Pancreas (tissue), 10 donors: ENCODE measurements around the gene JUNB. TPM values are rescaled to one million over a fixed set of nuclear protein-coding genes. Genes with fewer than 3 reads are reported as not detected.
A peak's percentile ranks its signal among the peaks of the same experiment; 100 is the strongest.

Experiments
- ATAC-seq, 4 donors: fragments of 200-7000 bp; cut with Tn5 transposase; one replicate each; pipeline versions ENCODE4 v1.8.0 to v1.9.1; 2020; ENCODE audit warnings: mild to moderate bottlenecking in 4 of 4, moderate library complexity in 4 of 4
- DNase-seq, 6 donors: peaks; one replicate each; pipeline ENCODE4 v3.0.0-alpha.2; 2020
- FAIRE-seq: peaks from 2 replicates; lab custom pipeline; 2012; peaks lifted over from hg19 to GRCh38; lab: Jason Lieb, UNC
- H3K27ac ChIP-seq, 4 donors: fragments of 200-600 bp; sonication (generic); 1 replicate in 3 of 4; 2 replicates in 1 of 4; pipeline versions ENCODE4 v1.5.0 to v1.8.0; 2020
- H3K27me3 ChIP-seq, 4 donors: fragments of 200-600 bp; one replicate each; pipeline ENCODE4 v1.8.0; 2021
- H3K36me3 ChIP-seq, 3 donors: fragments of 200-600 bp; sonication (generic) in 1 of 3; one replicate each; pipeline versions ENCODE4 v1.5.0 to v1.8.0; 2020 to 2021
- H3K4me1 ChIP-seq, 3 donors: fragments of 200-600 bp; one replicate each; pipeline ENCODE4 v1.8.0; 2021
- H3K4me3 ChIP-seq, 4 donors: fragments of 200-600 bp; sonication (generic) in 2 of 4; one replicate each; pipeline versions ENCODE4 v1.5.0 to v1.8.0; 2020 to 2021
- H3K9me3 ChIP-seq, 4 donors: fragments of 200-600 bp; one replicate each; pipeline ENCODE4 v1.8.0; 2021
- CTCF ChIP-seq, 4 donors: fragments of 200-600 bp; sonication (generic) in 3 of 4; IDR thresholded peaks; one replicate each; pipeline versions ENCODE4 v1.5.0 to v1.8.0; 2021; ENCODE audit warnings: antibody characterized with exemption in 4 of 4
- WGBS, 2 donors: extraction: QIAGEN DNeasy Blood & Tissue Kit; methylation state at CpG; one replicate each; pipeline ENCODE4 v1.1.7; 2013; 5-methylcytosine and 5-hydroxymethylcytosine counted together
- intact Hi-C, 3 donors: fragments of 100-400 bp; cut with DNase I; formaldehyde crosslinking; loops; one replicate each; pipeline versions ENCODE4 v1.11.1 to v1.14.2; 2022
- polyA plus RNA-seq, 2 donors: library from polyadenylated mRNA; stranded (reverse); fragments of 200-250 nt; gene quantifications; one replicate each; pipeline ENCODE4 v1.2.3, GENCODE V29; 2013
- total RNA-seq, 6 donors: library from RNA; stranded (reverse); fragmentation: NEBNext Ultra II Directional in 4 of 6; extraction: Animal tissue kit (Norgen Biotek cat#: 25700) in 4 of 6; gene quantifications; one replicate each; pipeline versions ENCODE4 v1.2.1 to v1.2.4, GENCODE V29; 2021 to 2023
- donor health status: healthy with polysubstance abuse.
- donor health status: DM: no; HTN: no; CAD: no; lungs with moderate emphysema.
- donor health status: DM: no; HTN: no; CAD: no.
- donor health status: control.
- donor health status: control.
- donor health status: Bipolar disorder and iron deficiency.
- donor health status: DM: yes; HTN: yes; CAD: no.
- donor health status: DM: no; HTN: no; CAD: no.
- donor health status: DM: no; HTN: no; CAD: no.
- donor health status: DM: yes; HTN: yes; CAD: no.

The JUNB gene
- total and polyA plus RNA-seq, 8 donors, result 41.6 to 206 (median 97.8) TPM

GRCh38 chr19:12837225-12837624, 45.9 kb downstream of the JUNB start:
- peaks cover 0 to 15% (median 0%) of the 10 kb centered on the region in 3 donors for H3K4me1 ChIP-seq
- 60 to 65% methylated on average over 4 of the region's 4 CpGs for WGBS, 2 donors
- DNase-seq (no peak), FAIRE-seq (no peak), ATAC-seq (no peak)
- H3K27ac ChIP-seq, result no peak overlapping the region
- H3K36me3 ChIP-seq, result no peaks in the 10 kb centered on the region
- intact Hi-C loops, result no loop called here
- no peak for TF ChIP-seq CTCF (IDR thresholded peaks at IDR 0.05)
- no peaks in the 10 kb centered on the region for H3K9me3 ChIP-seq
- peaks cover 0 to 33% (median 5%) of the 10 kb centered on the region in 4 donors for H3K27me3 ChIP-seq
- H3K4me3 ChIP-seq, result no peak overlapping the region

GRCh38 chr19:12838182-12838885, 47.0 kb downstream of the JUNB start, which contains the start of gene MAST1:
Gene MAST1, plus strand, starts transcription at chr19:12838515. Its CDS starts 58 bp downstream, at chr19:12838573.
- Histone ChIP-seq H3K27ac (no peak within 1 kb of the TSS), H3K36me3 (no peaks in the 10 kb centered on the region), H3K4me1 (peaks cover 0 to 13% (median 0%) of the 10 kb centered on the region in 3 donors), H3K27me3 (peaks cover 0 to 29% (median 3%) of the 10 kb centered on the region in 4 donors), H3K9me3 (no peaks in the 10 kb centered on the region), H3K4me3 (peak within 1 kb of the TSS in 2 of 4 donors; percentile 28 to 36)
- DNase-seq (peak in 3 of 6 donors; percentile 34 to 84 (median 54)), ATAC-seq (peak; percentile 57 to 78 (median 69)), FAIRE-seq (no peak)
- intact Hi-C loops, result no loop called here
- peak in 3 of 4 donors; percentile 6 to 46 (median 7) for TF ChIP-seq CTCF (IDR thresholded peaks at IDR 0.05)
- 0 to 1% methylated on average over 20 to 69 of the region's 69 CpGs for WGBS, 2 donors

DNA sequence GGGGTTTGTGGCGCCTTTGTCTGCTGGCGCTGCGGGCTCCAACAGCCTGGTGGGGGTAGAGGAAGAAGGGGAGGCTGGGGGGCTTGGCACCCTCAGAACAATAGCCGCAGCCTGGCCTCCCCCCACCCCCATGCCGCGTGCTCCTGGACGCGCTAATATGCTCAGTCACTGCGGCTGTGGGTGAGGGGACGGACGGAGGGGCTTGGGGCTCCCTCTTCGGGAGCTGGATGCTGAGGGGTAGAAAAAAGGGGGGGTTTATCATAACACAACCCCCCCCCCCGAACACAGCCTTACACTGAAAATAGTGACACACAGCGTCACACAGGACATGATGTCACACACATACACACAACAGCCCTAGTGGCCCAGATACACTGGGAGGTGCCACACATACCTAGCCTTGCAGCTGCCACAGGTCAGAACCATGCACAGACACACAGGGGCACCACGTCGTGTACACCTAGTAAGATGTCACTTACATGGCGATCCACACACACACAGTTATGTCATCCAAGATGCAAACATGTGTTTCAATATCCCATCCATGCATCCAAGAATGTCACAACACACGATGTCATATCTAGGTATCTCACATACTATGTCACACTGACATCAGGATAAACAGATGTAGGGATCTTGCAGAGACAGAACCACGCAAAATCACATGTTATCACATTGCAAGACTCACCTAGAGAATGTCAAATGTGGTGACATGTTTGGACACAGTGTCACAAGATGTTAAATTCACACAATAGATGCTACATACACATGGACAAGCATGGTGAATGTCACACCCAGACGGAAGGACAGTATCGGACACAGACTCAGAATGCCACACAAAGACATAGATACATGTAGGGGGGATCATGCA, 47.8 kb downstream of the JUNB start:
- intact Hi-C loops, result no loop called here
- Histone ChIP-seq H3K9me3 (no peaks in the 10 kb centered on the region), H3K4me1 (peaks cover 0 to 8% (median 0%) of the 10 kb centered on the region in 3 donors), H3K27me3 (peaks cover 0 to 29% (median 3%) of the 10 kb centered on the region in 4 donors), H3K4me3 (peak overlapping the region in 1 of 4 donors; percentile 36), H3K27ac (no peak overlapping the region), H3K36me3 (no peaks in the 10 kb centered on the region)
- no peak for DNase-seq
- WGBS, 2 donors, result 14 to 17% methylated on average over 21 of the region's 21 CpGs
- FAIRE-seq, result no peak
- no peak for TF ChIP-seq CTCF (IDR thresholded peaks at IDR 0.05)
- no peak for ATAC-seq

DNA sequence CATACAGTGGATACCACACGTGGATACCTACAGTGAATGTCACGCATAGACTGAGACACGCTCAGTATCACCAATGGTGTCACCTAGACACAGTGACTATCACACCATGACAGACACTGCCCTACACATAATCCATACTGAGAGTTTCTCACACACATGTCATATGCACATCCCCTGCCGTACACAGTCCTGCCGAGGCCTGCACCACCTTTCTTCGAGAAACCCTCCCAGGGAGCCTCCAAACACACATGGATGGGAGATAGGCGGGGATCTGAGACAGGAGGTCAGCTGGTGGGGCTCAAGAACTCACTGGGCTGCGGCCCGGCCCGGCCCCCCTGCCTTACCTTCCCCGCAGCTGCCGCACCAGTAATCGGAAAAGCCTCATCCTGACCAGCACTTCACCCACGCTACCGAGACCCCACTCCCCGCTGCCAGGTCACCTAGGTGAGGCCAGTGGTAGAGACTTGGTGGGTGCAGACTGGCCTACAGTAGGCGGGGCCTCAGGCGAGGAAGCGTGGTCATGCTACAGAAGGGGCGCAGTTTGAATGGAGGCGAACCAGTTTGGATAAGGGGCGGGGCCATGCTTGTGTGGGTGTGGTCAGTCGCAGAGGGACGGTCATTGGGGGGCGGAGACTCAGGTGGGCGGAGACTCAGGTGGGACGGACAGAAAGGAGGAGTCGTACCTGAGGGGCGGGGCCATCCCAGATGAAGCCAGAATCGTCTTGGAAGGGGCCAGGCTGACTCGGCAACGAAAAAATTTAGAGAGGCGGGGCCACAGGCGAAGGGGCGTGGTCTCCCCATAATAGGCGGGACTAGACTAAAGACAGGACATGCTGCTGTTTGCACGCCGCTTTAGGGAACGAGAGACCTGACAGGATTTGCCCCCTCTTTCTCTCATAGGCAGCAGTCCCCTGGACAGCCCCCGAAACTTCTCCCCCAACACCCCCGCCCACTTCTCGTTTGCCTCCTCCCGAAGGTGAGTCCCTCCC, 49.1 kb downstream of the JUNB start:
- no peak for FAIRE-seq
- no peak for TF ChIP-seq CTCF (IDR thresholded peaks at IDR 0.05)
- WGBS, 2 donors, result 29% methylated on average over 42 to 43 of the region's 43 CpGs
- peak; percentile 31 to 81 (median 70) for DNase-seq
- ATAC-seq, result peak; percentile 28 to 70 (median 60)
- Histone ChIP-seq H3K27ac (no peak overlapping the region), H3K9me3 (no peaks in the 10 kb centered on the region), H3K27me3 (peaks cover 0 to 16% (median 3%) of the 10 kb centered on the region in 4 donors), H3K4me1 (peaks cover 0 to 6% (median 0%) of the 10 kb centered on the region in 3 donors), H3K36me3 (no peaks in the 10 kb centered on the region), H3K4me3 (peak overlapping the region in 1 of 4 donors; percentile 28)
- intact Hi-C loops, result loop anchor here in 2 of 3 donors (5.0 to 10.0 kb wide), 4 partner anchors 78 to 266 kb away; partner anchors contain the start of gene BEST2 (in 1 of the 2)
